ENCODE measurements around the gene MED13L.

Gene MED13L

DNA sequence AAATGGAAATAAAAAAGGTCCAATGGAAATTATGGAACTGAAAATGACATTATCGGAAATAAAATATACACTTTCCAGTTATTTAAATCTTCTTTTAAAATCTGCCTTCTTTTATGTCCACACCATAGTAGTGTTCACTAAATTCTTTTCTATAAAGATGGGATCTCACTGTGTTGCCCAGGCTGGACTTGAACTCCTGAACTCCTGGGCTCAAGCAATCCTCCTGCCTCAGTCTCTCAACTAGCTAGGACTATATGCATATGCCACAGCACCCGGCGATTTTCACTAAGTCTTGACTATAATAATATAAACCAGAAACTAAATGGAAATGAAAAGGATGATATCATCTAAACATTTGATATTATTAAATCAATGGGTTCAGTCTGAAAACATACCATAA lies 188.4 kb downstream of the MED13L start:
- no peak for DNase-seq (ENCODE audit: low read depth, low spot score)
- H3K4me3 ChIP-seq (ENCODE audit: low read length) = no peak overlapping the region

- peak; percentile 20 for DNase-seq (ENCODE audit: low read depth, low spot score)
- no peak overlapping the region for H3K4me3 ChIP-seq (ENCODE audit: low read length)
Measured at GRCh38 chr12:116087962-116088361, 189.5 kb downstream of the MED13L start.

- no peak for DNase-seq (ENCODE audit: low read depth, low spot score)
- H3K4me3 ChIP-seq (ENCODE audit: low read length) = no peak overlapping the region
Measured at GRCh38 chr12:116087399-116087798, 190.1 kb downstream of the MED13L start.

DNA sequence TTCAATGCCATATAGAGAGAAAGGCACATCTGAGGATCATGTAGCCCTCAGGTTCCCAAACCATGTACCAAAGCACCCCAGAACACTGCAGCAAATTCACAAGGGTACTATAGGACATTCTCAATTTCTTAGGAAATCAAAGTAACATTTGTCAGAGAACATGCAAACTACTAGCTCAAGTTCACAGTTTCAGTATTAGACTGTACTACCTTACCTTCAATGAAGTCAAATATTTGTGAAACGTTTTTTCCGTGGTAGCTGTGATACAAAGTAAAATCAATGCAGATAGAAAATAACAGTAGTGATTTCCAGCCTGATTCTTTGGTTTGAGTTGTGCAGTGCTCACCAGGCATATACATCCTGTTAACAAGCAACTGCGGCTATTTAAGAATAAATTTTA lies 197.1 kb downstream of the MED13L start:
- no peak overlapping the region for H3K4me3 ChIP-seq (ENCODE audit: low read length)
- no peak for DNase-seq (ENCODE audit: low read depth, low spot score)

GRCh38 chr12:116078396-116078795 lies 199.1 kb downstream of the MED13L start:
- no peak for DNase-seq (ENCODE audit: low read depth, low spot score)
- H3K4me3 ChIP-seq (ENCODE audit: low read length) = no peak overlapping the region

DNA sequence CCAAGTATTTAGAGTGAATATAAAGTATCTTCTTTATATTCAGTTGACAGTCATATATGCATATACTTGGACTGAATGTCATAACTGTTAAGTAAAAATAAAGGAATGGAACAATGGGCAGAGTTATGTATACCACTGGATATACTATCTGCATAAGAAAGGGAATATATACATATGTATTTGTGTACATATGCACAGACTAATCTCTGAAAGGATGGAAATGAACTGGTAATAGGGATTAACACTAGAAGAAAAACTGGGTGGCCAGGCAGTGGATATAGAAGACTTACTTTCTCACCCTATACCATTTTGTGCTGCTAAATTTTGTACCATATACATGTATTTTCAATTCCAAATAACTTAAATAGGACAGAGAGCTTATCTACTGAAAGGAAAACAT lies 200.1 kb downstream of the MED13L start:
- no peak for DNase-seq (ENCODE audit: low read depth, low spot score)
- H3K4me3 ChIP-seq (ENCODE audit: low read length) = no peak overlapping the region

DNA sequence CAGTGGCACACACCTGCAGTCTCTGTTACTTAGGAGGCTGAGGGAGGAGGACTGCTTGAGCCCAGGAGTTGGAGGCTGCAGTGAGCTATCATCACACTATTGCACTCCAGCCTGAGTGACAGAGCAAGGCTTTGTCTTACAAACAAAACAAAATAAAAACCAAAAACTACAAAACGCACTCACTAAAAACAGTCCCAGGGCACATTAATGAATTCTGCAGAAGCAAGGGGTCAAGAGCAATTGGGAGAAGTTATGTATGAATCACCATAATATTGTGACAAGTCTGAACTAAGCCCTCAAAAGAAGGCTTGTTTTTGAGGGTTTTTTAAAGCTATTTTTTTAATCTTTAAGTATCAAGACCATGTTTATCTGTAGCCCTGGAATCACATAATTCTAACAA lies 201.1 kb downstream of the MED13L start:
- H3K4me3 ChIP-seq (ENCODE audit: low read length) = no peak overlapping the region
- no peak for DNase-seq (ENCODE audit: low read depth, low spot score)

GRCh38 chr12:116074686-116075085 lies 202.8 kb downstream of the MED13L start:
- DNase-seq (ENCODE audit: low read depth, low spot score) = no peak
- H3K4me3 ChIP-seq (ENCODE audit: low read length) = no peak overlapping the region

DNA sequence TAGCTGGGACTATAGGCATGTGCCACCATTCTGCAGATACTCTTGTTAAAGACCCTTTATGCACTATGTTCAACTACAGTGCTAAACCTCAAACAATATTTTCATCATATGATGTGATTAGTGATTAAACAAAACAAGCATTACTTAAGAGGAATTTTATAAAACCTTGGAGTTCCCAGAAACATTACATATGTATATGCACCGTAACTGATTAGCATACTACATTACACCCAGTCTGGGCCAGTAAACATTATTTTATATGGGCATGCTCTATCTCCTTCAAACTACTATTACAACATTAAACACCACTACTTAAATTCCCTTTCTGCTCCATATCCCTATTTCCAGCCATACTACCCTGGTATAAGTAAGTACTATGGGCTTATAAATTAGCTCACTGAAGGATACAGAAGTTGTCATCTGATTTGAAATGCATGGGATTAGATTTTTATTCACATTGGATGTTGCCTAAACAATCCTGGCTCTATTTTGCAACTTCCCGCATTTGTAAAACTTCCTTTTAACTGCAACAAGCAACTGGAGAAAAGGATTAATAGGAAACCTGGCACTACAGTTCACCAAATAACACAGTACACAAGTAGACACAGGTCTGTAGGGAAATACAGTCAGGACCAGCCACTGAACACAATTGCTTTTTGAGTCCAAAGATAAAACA lies 205.8 kb downstream of the MED13L start:
- H3K4me3 ChIP-seq (ENCODE audit: low read length) = no peak overlapping the region
- no peak for DNase-seq (ENCODE audit: low read depth, low spot score)

DNA sequence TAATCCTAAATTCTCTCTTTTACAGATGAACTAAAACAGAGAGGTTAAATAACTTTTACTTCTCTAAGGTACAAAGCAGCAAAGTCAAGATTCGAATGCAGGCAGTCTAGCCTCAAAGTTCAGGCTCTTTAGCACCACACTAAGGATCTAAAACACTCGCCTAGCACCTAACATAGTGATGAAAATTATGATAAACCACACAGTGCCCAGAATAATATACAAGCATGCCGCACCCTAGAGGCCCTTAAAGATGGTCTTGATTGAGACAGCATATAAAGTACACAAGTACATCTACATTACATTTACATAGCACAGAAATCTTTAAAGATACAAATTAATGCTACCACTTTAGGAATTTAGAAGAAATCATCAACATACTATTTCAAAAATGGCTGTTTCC lies 207.0 kb downstream of the MED13L start:
- no peak for DNase-seq (ENCODE audit: low read depth, low spot score)

GRCh38 chr12:116069943-116070342 lies 207.6 kb downstream of the MED13L start:
- H3K4me3 ChIP-seq (ENCODE audit: low read length) = no peak overlapping the region
- no peak for DNase-seq (ENCODE audit: low read depth, low spot score)

More for the DNA sequence above, 207.0 kb downstream of the MED13L start:
- H3K4me3 ChIP-seq (ENCODE audit: low read length) = no peak overlapping the region

- no peak for DNase-seq (ENCODE audit: low read depth, low spot score)
- H3K4me3 ChIP-seq (ENCODE audit: low read length) = no peak overlapping the region
Measured at GRCh38 chr12:116068853-116069252, 208.6 kb downstream of the MED13L start.

DNA sequence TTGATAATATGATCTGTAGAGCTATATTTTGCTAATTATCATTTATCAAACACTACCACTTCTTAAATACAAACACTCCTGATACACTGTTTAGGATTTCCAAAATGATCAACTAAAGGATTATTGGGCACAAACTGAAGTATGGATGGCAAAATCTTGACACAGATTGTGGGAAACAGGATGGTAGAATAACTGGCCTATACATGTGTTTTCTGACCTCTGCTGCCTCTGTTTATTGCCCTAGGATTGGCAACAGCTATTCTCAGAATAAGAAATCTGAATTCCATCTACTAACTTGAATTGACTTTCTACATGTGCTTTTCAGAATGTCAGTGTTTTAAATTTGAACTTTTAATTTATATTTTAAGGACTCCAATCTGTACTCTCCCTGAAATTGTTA lies 209.1 kb downstream of the MED13L start:
- no peak for DNase-seq (ENCODE audit: low read depth, low spot score)
- no peak overlapping the region for H3K4me3 ChIP-seq (ENCODE audit: low read length)

DNA sequence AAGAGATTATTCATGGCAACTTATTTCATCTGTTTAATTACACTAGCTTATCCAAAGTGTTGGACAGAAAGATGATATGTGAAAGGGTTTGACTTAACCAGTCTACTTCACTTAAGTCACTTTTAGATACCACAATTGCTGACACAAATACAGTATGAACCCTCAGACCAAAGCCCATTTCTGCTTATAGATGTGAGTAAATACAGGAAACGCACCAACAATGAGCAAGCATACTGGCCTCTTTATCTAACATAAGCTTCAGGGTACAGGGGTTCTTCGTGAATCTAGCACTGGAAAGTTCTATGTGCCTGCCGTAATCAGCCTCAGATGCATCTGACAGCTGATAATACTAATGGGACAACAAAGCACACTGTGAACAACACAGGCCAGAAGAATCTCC lies 209.6 kb downstream of the MED13L start:
- no peak for DNase-seq (ENCODE audit: low read depth, low spot score)
- H3K4me3 ChIP-seq (ENCODE audit: low read length) = no peak overlapping the region

DNA sequence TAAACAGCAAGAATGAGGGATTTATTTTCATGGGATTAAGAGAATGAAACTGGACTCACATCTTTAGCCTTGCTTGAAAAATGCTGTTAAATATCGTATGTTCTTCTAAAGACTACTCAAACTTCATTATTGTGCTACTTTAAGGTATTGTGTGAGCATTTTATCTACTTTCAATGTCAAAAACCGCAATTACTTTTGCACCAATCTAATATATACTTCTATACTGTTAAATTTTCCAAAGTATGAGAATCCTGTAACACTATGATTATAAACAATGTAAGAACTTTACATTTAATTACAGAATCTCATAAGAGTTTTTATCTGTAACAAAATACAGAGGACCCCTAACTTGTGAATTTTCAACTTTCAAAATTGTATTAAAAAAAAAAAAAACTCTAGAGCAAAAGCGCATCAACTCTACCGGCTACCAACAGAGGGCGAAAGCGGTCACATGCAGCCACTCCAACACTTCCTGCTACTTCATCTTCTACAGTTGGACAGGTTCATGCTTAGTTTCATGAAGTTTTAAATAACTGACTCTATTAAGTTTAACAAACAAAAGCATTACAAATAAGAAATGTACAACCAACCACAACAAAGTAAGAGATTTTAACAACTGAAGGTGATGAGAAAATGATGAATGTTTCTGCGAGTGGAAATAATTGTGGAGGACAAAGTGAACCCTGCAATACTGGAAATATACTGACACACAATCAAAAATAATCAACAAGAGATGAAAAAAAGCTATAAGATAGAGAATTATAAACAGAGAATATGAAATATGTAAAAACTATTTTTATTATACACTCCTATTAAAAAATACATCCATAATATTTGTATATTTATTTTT lies 210.9 kb downstream of the MED13L start:
- DNase-seq (ENCODE audit: low read depth, low spot score) = peak; percentile 66
- H3K4me3 ChIP-seq (ENCODE audit: low read length) = no peak overlapping the region

DNA sequence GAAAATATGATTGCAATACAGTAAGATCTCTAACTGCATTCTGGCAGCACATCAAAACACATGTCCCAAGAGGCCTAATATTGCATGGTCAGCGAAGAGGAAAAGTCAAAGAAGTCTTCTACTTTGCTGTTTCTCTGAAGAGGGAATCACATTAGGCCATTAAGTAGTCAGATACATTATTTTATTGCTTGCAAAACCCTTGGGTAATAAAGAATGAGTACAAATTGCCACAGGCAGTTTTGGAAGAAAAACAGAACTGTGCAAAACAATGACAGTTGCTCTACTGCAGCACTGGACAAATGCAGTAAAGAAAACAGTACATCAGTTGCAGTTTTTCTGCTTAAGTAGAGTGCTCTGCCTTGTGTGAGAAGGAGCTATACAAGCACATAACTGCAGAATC lies 211.9 kb downstream of the MED13L start:
- DNase-seq (ENCODE audit: low read depth, low spot score) = no peak
- H3K4me3 ChIP-seq (ENCODE audit: low read length) = no peak overlapping the region

DNA sequence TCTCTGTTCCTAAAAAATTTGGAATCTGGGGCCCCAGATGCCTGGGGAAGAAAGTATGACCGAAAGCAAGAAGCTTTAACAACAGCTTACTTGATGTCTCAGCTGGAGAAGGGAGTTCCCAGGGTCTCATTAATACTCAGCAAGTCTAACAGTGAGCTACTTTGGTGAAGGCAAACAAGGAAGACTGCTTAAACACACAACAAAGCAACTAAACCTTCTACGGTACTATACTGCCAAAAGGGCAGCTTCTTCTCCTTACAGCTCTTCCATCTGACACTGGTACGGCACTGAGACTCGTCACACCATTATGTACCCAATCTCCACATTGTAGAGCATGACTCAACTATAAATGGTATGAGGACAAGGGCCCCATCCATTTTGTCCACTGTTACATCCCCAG lies 213.0 kb downstream of the MED13L start:
- no peak overlapping the region for H3K4me3 ChIP-seq (ENCODE audit: low read length)
- DNase-seq (ENCODE audit: low read depth, low spot score) = no peak

GRCh38 chr12:116062698-116063097 lies 214.8 kb downstream of the MED13L start:
- no peak overlapping the region for H3K4me3 ChIP-seq (ENCODE audit: low read length)
- no peak for DNase-seq (ENCODE audit: low read depth, low spot score)

DNA sequence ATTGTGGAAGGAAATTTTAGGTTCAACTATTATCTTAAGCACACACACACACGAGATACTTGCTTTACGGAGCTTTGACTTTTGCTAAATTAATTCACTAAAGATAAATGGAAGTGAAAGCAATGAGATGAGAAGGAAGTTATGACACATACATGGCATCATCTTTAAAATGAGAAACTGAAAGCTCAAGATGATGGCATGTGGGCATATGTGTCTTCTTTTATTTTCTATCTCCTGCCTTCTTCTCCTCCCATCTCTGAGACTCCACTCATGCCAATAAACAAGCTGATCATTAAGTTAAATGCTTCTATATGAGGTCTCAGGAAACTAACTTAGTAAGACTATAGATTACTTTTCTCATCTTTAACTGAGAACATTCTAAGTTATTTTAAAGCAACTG lies 216.7 kb downstream of the MED13L start:
- no peak overlapping the region for H3K4me3 ChIP-seq (ENCODE audit: low read length)

DNA sequence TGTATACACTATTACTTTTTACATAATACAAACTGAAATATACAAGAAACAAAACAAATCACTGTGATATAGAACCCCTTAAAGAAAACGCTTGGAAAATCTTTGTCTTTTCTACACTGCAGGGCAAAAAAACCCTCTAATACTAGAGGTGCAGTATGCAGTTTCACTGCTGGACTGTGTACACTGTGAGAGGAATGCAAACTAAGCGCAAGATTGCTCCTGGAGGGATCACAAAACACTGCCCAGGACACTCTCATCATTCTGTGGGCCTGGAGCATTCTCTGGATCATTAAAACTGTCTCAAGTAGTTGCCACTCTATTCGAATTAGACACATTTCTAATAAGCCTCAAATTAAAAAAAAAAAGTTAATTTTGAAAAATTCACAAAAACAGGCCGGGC lies 217.6 kb downstream of the MED13L start:
- H3K4me3 ChIP-seq (ENCODE audit: low read length) = no peak overlapping the region
- no peak for DNase-seq (ENCODE audit: low read depth, low spot score)

More for the DNA sequence above, 216.7 kb downstream of the MED13L start:
- DNase-seq (ENCODE audit: low read depth, low spot score) = no peak

DNA sequence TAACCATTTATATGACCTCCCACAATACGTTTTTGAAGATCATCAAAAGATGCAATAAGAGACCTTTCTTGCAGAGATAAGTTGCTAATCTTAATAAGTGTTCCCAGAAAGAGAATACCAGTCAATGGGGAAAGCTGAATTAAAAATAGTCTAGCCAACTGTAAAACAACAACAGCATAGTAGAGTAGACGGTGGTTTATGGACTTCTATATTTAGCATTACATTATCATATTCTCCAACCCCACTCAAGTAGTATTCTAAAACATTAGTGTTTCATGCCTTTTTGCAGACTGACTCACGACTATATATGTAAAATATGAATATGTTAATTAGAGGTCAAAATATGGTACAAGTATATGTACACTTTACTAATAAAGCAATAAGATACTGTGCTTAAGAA lies 218.9 kb downstream of the MED13L start:
- no peak overlapping the region for H3K4me3 ChIP-seq (ENCODE audit: low read length)
- DNase-seq (ENCODE audit: low read depth, low spot score) = no peak
